ENCODE measurements around the gene SUSD6. TPM values are rescaled to one million over a fixed set of nuclear protein-coding genes. Genes with fewer than 3 reads are reported as not detected.

The SUSD6 gene
- total and polyA plus RNA-seq, 2 experiments from 2014 or later = 2.8 to 3.4 TPM

- no peak for TF ChIP-seq POLR2AphosphoS5 (IDR thresholded peaks at IDR 0.05; ENCODE audit: low read depth)
- Mint-ChIP-seq H3K27me3 (ENCODE audit: insufficient read depth, low read depth, poor library complexity) (peaks cover 10% of the 10 kb centered on the region), H3K4me3 (no peak overlapping the region), H3K36me3 (ENCODE audit: low read depth) (no peaks in the 10 kb centered on the region), H3K9me3 (no peaks in the 10 kb centered on the region), H3K4me1 (no peaks in the 10 kb centered on the region; the same call in 2 of the 3 replicates), H3K27ac (no peak overlapping the region)
- H2AFZ ChIP-seq = no peak overlapping the region
- H3F3A ChIP-seq (replicated peaks; ENCODE audit: low read depth) = no peaks in the 10 kb centered on the region
- H3K9me2 ChIP-seq (ENCODE audit: insufficient read depth) = no peaks in the 10 kb centered on the region
- no peaks in the 10 kb centered on the region for H3K4me1 ChIP-seq (ENCODE audit: insufficient read depth)
- no peak overlapping the region for H3K4me3 ChIP-seq
- H3K27me3 ChIP-seq (ENCODE audit: insufficient read depth) = 0 out of 2 replicates have a peak, but pooled peaks cover under 1% of the 10 kb centered on the region
- H4K20me1 ChIP-seq (replicated peaks; ENCODE audit: insufficient read depth) = no peaks in the 10 kb centered on the region
- DNase-seq (ENCODE audit: low spot score) (no peak), ATAC-seq (no peak)
- no peak overlapping the region for H3K27ac ChIP-seq (ENCODE audit: low read depth)
- H3K4me2 ChIP-seq = no peak overlapping the region
- H3K36me3 ChIP-seq (ENCODE audit: insufficient read depth) = no peaks in the 10 kb centered on the region
- no peaks in the 10 kb centered on the region for H3K79me2 ChIP-seq (replicated peaks; ENCODE audit: insufficient read depth)
These were observed 30.0 kb upstream of the SUSD6 start for GRCh38 chr14:69581316-69581935.

- H3K27me3 ChIP-seq (ENCODE audit: insufficient read depth) = no peaks in the 10 kb centered on the region
- Mint-ChIP-seq H3K4me3 (no peak overlapping the region), H3K27me3 (ENCODE audit: insufficient read depth, low read depth, poor library complexity) (peaks cover 10% of the 10 kb centered on the region), H3K27ac (no peak overlapping the region), H3K4me1 (no peaks in the 10 kb centered on the region; the same call in 2 of the 3 replicates), H3K9me3 (no peaks in the 10 kb centered on the region), H3K36me3 (ENCODE audit: low read depth) (no peaks in the 10 kb centered on the region)
- H3K4me2 ChIP-seq = no peak overlapping the region
- DNase-seq (ENCODE audit: low spot score) = no peak
- H3K27ac ChIP-seq (ENCODE audit: low read depth) = no peak overlapping the region
- H3K9me2 ChIP-seq (ENCODE audit: insufficient read depth) = no peaks in the 10 kb centered on the region
- no peak overlapping the region for H3K4me3 ChIP-seq
- H4K20me1 ChIP-seq (replicated peaks; ENCODE audit: insufficient read depth) = no peaks in the 10 kb centered on the region
- no peak for ATAC-seq
- H3K36me3 ChIP-seq (ENCODE audit: insufficient read depth) = no peaks in the 10 kb centered on the region
- no peaks in the 10 kb centered on the region for H3K79me2 ChIP-seq (replicated peaks; ENCODE audit: insufficient read depth)
- no peak overlapping the region for H2AFZ ChIP-seq
- no peaks in the 10 kb centered on the region for H3F3A ChIP-seq (replicated peaks; ENCODE audit: low read depth)
- H3K4me1 ChIP-seq (ENCODE audit: insufficient read depth) = no peaks in the 10 kb centered on the region
- TF ChIP-seq CTCF (conservative IDR thresholded peaks at IDR 0.05; ENCODE audit: low read depth in 2 of 2) (no peak), JUNB (IDR thresholded peaks at IDR 0.05; ENCODE audit: unreplicated experiment) (no peak), STAT1 (IDR thresholded peaks at IDR 0.05; ENCODE audit: unreplicated experiment) (no peak), ETS1 (IDR thresholded peaks at IDR 0.05) (no peak), REST (IDR thresholded peaks at IDR 0.05; ENCODE audit: unreplicated experiment) (no peak), EZH2phosphoT487 (IDR thresholded peaks at IDR 0.05; ENCODE audit: unreplicated experiment) (no peak), NANOG (IDR thresholded peaks at IDR 0.05; ENCODE audit: borderline replicate concordance) (no peak), CREB1 (CRISPR knock-in tag; IDR thresholded peaks at IDR 0.05; ENCODE audit: low read depth) (no peak), ZNF331 (CRISPR knock-in tag; IDR thresholded peaks at IDR 0.05; ENCODE audit: low read depth) (no peak), ZNF114 (CRISPR knock-in tag; IDR thresholded peaks at IDR 0.05) (no peak), POLR2AphosphoS5 (IDR thresholded peaks at IDR 0.05; ENCODE audit: low read depth) (no peak)
These were observed 29.2 kb upstream of the SUSD6 start for GRCh38 chr14:69582212-69582611.

All from GM23338 (cell line).